GM21825 (cell line): ENCODE data around the gene WDR20.
"Not testable (repeated sequence)": the region's sequence is repeated elsewhere in the genome, so short reads cannot be mapped to it uniquely, and the experiment has no call there.

ENCODE experiments used
- ATAC-seq: cut with Tn5 transposase; IDR thresholded peaks from one replicate; pipeline ENCODE4 v1.9.1; 2021; ENCODE audit warnings: mild to moderate bottlenecking, moderate library complexity; ENCODE audit not compliant: unreplicated experiment

Gene WDR20

GRCh38 chr14:102234331-102235264, 94.9 kb downstream of the WDR20 start:
- ATAC-seq, result no peak

- no peak for ATAC-seq
Measured at GRCh38 chr14:102235275-102235897, 95.7 kb downstream of the WDR20 start.

DNA sequence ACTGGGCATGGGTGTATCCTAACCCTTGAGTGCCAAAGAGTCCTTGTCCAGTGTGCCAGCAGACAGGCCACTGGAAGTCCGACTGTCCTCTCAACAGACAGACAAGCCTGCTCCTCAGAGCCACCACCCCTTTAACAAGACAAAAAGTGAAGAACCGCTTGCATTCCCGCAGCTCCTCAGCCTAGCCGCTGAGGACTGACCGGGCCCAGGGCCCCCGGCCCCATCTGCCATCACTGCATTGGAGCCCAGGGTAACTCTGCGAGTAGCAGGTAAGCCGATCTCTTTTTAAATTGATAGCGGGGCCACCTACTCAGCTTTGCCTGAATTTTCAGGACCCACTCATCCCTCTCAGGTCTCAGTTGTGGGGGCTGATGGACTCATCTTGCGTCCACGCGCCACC, 96.3 kb downstream of the WDR20 start:
- ATAC-seq, result no peak

- no peak for ATAC-seq
Measured at GRCh38 chr14:102238131-102238530, 98.4 kb downstream of the WDR20 start.

- ATAC-seq, result no peak
Measured at GRCh38 chr14:102238766-102239165, 99.1 kb downstream of the WDR20 start.

DNA sequence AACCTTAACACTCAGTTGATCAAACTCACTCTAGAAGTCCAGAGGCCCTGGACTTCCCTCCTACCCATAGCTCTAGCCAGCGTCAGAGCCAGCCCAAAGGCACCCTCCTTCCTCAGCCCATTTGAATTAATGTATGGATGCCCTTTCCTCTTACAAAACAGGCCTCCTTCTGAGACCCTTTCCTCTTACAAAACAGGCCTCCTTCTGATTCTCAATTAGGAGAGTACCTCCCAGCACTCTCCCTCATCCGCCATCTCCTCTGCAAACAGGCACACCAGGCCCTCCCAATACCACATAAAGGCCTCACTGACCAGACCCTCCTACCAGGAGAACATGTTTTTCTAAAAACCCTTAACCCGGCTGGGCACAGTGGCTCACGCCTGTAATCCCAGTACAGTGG, 99.5 kb downstream of the WDR20 start:
- ATAC-seq, result no peak

GRCh38 chr14:102240481-102240880, 100.8 kb downstream of the WDR20 start:
- not testable (repeated sequence) for ATAC-seq

GRCh38 chr14:102241147-102241546, 101.5 kb downstream of the WDR20 start:
- ATAC-seq, result no peak

DNA sequence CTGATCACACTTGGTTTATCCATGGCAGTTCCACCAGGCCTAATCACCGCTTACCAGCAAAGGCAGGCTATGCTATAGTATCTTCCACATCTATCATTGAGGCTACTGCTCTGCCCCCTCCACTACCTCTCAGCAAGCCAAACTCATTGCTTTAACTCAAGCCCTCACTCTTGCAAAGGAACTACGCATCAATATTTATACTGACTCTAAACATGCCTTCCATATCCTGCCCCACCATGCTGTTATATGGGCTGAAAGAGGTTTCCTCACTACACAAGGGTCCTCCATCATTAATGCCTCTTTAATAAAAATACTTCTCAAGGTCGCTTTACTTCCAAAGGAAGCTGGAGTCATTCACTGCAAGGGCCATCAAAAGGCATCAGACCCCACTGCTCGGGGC, 104.1 kb downstream of the WDR20 start:
- not testable (repeated sequence) for ATAC-seq

- no peak for ATAC-seq
Measured at GRCh38 chr14:102246071-102246470, 106.4 kb downstream of the WDR20 start.

GRCh38 chr14:102248121-102248520, 108.4 kb downstream of the WDR20 start:
- no peak for ATAC-seq

- ATAC-seq, result no peak
Measured at GRCh38 chr14:102249041-102249440, 109.3 kb downstream of the WDR20 start.

DNA sequence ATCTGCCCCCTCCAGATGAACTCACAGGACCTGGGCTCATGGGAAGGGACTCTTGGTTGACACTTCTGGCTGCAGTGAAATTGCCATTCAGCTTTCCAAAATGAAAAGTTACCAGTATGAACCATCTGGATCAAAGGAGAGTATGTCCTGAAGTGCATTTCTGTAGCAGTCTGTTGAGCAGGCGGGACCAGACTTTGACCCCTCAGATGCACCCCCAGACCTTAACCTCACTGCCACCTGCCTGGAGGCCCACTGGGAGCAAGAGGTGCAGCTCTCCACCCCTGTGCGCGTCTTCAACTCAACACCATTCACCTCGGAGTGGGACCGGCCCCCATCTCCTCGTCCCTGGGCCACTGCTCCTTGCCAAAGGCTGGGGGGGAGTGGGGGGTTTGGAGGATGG, 110.3 kb downstream of the WDR20 start:
- ATAC-seq, result no peak

GRCh38 chr14:102250636-102251035, 110.9 kb downstream of the WDR20 start:
- ATAC-seq, result no peak

DNA sequence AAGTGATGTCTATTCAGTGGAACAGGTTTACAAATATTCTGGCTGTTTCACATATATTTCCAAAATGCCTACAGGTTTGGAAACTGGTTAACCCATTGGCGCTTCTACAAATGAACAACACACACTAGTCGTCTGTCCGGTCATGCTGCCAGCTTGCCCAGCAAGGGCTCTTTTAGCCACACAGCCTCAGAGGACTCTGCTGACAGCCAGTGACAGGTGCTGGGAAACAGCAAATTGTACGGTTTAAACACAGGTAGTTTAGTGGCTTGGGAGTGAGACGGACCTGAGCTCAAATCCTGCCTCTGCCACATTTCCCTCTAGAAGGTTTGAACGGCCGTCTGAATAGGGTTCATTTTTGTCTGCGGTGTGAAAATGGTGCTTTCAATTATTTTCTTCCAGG, 111.5 kb downstream of the WDR20 start:
- no peak for ATAC-seq

DNA sequence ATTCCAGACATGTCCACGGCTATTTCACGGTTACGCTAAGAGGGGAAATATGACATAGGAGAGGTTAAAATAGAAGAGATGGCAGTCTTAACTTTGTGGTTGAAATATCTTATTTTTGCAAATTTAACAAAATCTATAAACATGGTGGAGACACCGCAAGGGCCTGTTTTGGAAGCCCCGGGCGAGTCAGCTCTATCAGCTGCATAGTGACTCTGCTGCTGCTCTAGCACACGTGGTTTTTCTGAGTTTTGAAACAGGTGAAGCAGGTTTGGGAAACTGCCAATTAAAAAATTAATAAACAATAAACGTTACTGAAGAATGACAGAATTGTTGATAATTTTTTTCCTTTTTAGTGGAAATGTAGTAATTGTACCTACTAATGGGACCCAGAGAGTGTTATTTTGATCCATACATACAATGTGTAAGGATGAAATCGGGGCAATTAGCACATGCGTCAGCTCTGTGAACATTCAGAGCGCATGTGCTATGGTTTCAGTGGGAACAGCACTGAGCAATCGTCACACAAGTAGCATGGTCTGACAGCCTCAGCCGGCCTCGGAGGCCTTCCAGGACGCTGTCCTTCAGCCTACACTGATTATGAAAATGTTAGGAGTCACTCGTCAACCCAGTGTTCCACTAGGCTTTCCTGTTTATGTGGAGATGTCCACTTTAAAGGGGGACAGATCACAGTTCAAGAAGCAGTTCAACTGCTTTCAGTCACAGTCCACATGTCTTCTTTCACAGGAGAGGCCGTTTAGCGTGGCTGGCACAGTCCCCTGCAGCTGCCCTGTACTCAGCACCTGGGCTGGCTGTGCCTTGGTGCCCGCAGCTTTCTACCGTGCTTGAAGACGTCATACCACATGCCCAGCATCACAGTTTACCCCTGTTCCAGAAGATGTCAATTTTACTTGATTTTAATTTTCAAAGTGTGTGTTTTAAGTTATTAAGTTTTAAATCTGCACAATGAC, 113.4 kb downstream of the WDR20 start:
- no peak for ATAC-seq

GRCh38 chr14:102255401-102256190, 115.9 kb downstream of the WDR20 start:
- ATAC-seq, result no peak

DNA sequence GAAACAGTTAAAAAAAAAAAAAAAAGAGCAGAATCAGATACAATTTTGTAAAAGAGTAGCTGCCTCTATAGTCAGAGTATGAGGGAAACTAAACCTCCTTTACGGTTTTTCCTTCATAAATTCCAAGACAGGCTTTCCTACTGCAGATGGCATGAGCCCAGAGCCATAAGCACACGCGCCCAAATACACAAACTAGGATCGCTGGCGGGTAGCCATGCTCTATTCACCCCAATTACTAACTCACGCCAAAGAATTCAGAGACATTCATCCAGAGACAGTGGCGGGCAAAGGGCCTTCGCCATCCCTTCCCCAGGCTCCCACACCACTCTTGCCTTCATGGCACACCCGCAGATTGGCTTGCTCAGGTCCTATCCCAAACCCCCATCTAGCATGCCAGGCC, 117.0 kb downstream of the WDR20 start:
- ATAC-seq, result no peak

DNA sequence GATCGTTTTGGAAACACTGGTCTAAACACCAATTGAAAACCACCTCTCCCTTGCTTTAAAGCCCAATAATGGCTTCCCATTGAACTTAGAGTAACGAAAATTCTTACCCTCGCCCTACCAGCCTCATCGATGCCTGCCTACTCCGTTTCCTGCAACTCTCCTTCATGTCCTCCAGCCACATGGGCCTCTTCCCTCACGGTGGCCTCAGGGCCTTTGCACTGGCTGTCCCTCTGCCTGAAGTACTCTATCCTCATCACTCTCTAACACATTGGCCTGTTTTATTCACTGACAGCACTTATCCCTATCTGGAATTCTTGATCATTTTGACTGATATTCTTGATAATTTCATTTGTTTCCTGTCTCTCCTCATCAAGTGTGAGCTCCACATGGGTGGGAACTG, 118.4 kb downstream of the WDR20 start:
- ATAC-seq, result no peak
